ENCODE data around the gene NKIRAS1.

Gene NKIRAS1

GRCh38 chr3:23916886-23917678, at the start of gene NKIRAS1, which contains the start of gene RPL15:
Gene NKIRAS1 (minus strand): TSS chr3:23916990. CDS start chr3:23910904, 6,086 bp downstream.
Gene RPL15 (plus strand): TSS chr3:23917132. CDS start chr3:23917860, 728 bp downstream.
- peak; percentile 30 for TF ChIP-seq CTCF (IDR thresholded peaks at IDR 0.05; ENCODE audit: low read depth, low read length, missing control alignments)
- peak within 1 kb of the TSS; percentile 62 for H3K4me3 ChIP-seq (ENCODE audit: low read depth, low read length)
- peak; percentile 93 for DNase-seq (ENCODE audit: low read depth)

GRCh38 chr3:23966328-23966727, 49.5 kb upstream of the NKIRAS1 start:
- H3K4me3 ChIP-seq (ENCODE audit: low read depth, low read length), result no peak overlapping the region
- no peak for TF ChIP-seq CTCF (IDR thresholded peaks at IDR 0.05; ENCODE audit: low read depth, low read length, missing control alignments)
- no peak for DNase-seq (ENCODE audit: low read depth)

- H3K4me3 ChIP-seq (ENCODE audit: low read depth, low read length), result no peak overlapping the region
- no peak for DNase-seq (ENCODE audit: low read depth)
- no peak for TF ChIP-seq CTCF (IDR thresholded peaks at IDR 0.05; ENCODE audit: low read depth, low read length, missing control alignments)
Measured at GRCh38 chr3:23964537-23965235, 47.9 kb upstream of the NKIRAS1 start.

- no peak overlapping the region for H3K4me3 ChIP-seq (ENCODE audit: low read depth, low read length)
- TF ChIP-seq CTCF (IDR thresholded peaks at IDR 0.05; ENCODE audit: low read depth, low read length, missing control alignments), result no peak
- no peak for DNase-seq (ENCODE audit: low read depth)
Measured at GRCh38 chr3:23961913-23962312, 45.1 kb upstream of the NKIRAS1 start.

- TF ChIP-seq CTCF (IDR thresholded peaks at IDR 0.05; ENCODE audit: low read depth, low read length, missing control alignments), result no peak
- no peak overlapping the region for H3K4me3 ChIP-seq (ENCODE audit: low read depth, low read length)
- no peak for DNase-seq (ENCODE audit: low read depth)
Measured at GRCh38 chr3:23961066-23961465, 44.3 kb upstream of the NKIRAS1 start.

- DNase-seq (ENCODE audit: low read depth), result no peak
- TF ChIP-seq CTCF (IDR thresholded peaks at IDR 0.05; ENCODE audit: low read depth, low read length, missing control alignments), result no peak
- no peak overlapping the region for H3K4me3 ChIP-seq (ENCODE audit: low read depth, low read length)
Measured at GRCh38 chr3:23960649-23961048, 43.9 kb upstream of the NKIRAS1 start.

All from GM12864 (cell line).